Panc1 (cell line): Measurements from ENCODE around the gene ENTHD1. TPM values are rescaled to one million over a fixed set of nuclear protein-coding genes. Genes with fewer than 3 reads are reported as not detected.

Source experiments
- ATAC-seq: fragments of 200-7000 bp; cut with Tn5 transposase; 2 replicates; pipeline ENCODE4 v1.9.1; 2020; ENCODE audit warnings: mild to moderate bottlenecking, moderate library complexity
- BruUV-seq: library from RNA; stranded (reverse); fragments of 400-500 nt; replicated peaks from 2 replicates; lab custom pipeline; 2021; lab: Mats Ljungman, UMichigan
- CTCF ChIA-PET: fragments of 300-600 bp; sonication (Branson Sonifier 250); formaldehyde crosslinking; loops from one replicate; lab custom pipeline; 2022; ENCODE audit warnings: antibody characterized with exemption; lab: Charles Lee
- POLR2A ChIA-PET: fragments of 300-600 bp; sonication (Branson Sonifier 250); formaldehyde crosslinking; loops from one replicate; lab custom pipeline; 2022; ENCODE audit warnings: antibody characterized with exemption; lab: Charles Lee
- DNase-seq: peaks from one replicate; pipeline ENCODE4 v3.0.0-alpha.2; 2010; ENCODE audit warnings: low read depth, low spot score
- H3K27ac ChIP-seq: 2 replicates; pipeline ENCODE4 v1.5.1; 2011; ENCODE audit warnings: mild to moderate bottlenecking, low read length, inconsistent platforms
- H3K27me3 ChIP-seq: fragments of 200-500 bp; sonication (Bioruptor generic); 2 replicates; pipeline ENCODE4 v1.6.0; 2014; ENCODE audit warnings: low read length, inconsistent platforms; ENCODE audit not compliant: control insufficient read depth, insufficient read depth
- H3K36me3 ChIP-seq: fragments of 200-500 bp; sonication (Bioruptor generic); 2 replicates; pipeline ENCODE4 v1.5.1; 2014; ENCODE audit warnings: inconsistent platforms, mild to moderate bottlenecking, low read length, moderate library complexity; ENCODE audit not compliant: control insufficient read depth, insufficient read depth
- H3K4me1 ChIP-seq: 2 replicates; pipeline ENCODE4 v1.5.1; 2011; ENCODE audit warnings: inconsistent platforms, mild to moderate bottlenecking, low read length, moderate library complexity; ENCODE audit not compliant: control insufficient read depth, insufficient read depth
- H3K4me3 ChIP-seq, 2 experiments: 2 replicates each; pipeline ENCODE4 v1.5.1; 2011 to 2012; ENCODE audit warnings: low read depth in 2 of 2, low read length in 2 of 2, mild to moderate bottlenecking in 2 of 2, inconsistent platforms in 1 of 2, moderate library complexity in 1 of 2
- H3K9me3 ChIP-seq: fragments of 200-500 bp; sonication (Bioruptor generic); 2 replicates; pipeline ENCODE4 v1.5.1; 2014; ENCODE audit warnings: low read depth, mild to moderate bottlenecking, inconsistent platforms, low read length, moderate library complexity; ENCODE audit not compliant: control insufficient read depth, insufficient read depth
- CTCF ChIP-seq: fragments of 450-650 bp; IDR thresholded peaks from 2 replicates; pipeline ENCODE4 v1.5.1; 2017; ENCODE audit warnings: mild to moderate bottlenecking
- POLR2AphosphoS5 ChIP-seq: IDR thresholded peaks from 2 replicates; pipeline ENCODE4 v1.6.1; 2012; ENCODE audit warnings: mild to moderate bottlenecking, low read depth, low read length, moderate library complexity
- REST ChIP-seq, 2 experiments: IDR thresholded peaks; 2 replicates each; pipeline ENCODE4 v1.6.1; 2011 to 2012; ENCODE audit warnings: low read depth in 2 of 2, control low read depth in 1 of 2, low read length in 1 of 2, mild to moderate bottlenecking in 1 of 2, moderate library complexity in 1 of 2; ENCODE audit not compliant: insufficient read depth in 1 of 2
- SIN3A ChIP-seq: IDR thresholded peaks from 2 replicates; pipeline ENCODE4 v1.6.1; 2012; ENCODE audit warnings: low read depth, mild to moderate bottlenecking, low read length, moderate library complexity, borderline replicate concordance; ENCODE audit not compliant: insufficient read depth
- TCF7L2 ChIP-seq: IDR thresholded peaks from 2 replicates; pipeline ENCODE4 v1.6.1; 2011; ENCODE audit warnings: mild to moderate bottlenecking, low read depth, low read length, inconsistent platforms
- in situ Hi-C: cut with HindIII; loops from 2 replicates; pipeline ENCODE4 v1.10.0; 2016; ENCODE audit warnings: low sequenced_read_pairs, low pct_unique_long_range_greater_than_20kb
- intact Hi-C: fragments of 100-400 bp; cut with micrococcal nuclease; formaldehyde crosslinking; loops from one replicate; pipeline ENCODE4 v1.10.0; 2022; ENCODE audit not compliant: unreplicated experiment
- total RNA-seq: library from RNA; stranded (reverse); gene quantifications from one replicate; pipeline ENCODE4 v1.2.1, GENCODE V29; 2021; ENCODE audit not compliant: unreplicated experiment

Gene ENTHD1
- total RNA-seq, 1 experiment from 2014 or later: not detected

GRCh38 chr22:39932166-39932565 is 38.6 kb upstream of the ENTHD1 start:
- peaks cover 11% of the 10 kb centered on the region for H3K27me3 ChIP-seq

GRCh38 chr22:39931251-39931650 is 37.7 kb upstream of the ENTHD1 start:
- H3K9me3 ChIP-seq: no peaks in the 10 kb centered on the region
- intact Hi-C loops: no loop called here
- BruUV-seq: no TSS peak
- peaks cover 11% of the 10 kb centered on the region for H3K27me3 ChIP-seq
- TF ChIP-seq CTCF (no peak), SIN3A (no peak), POLR2AphosphoS5 (no peak), TCF7L2 (no peak), REST (IDR thresholded peaks at IDR 0.05; ENCODE audit: insufficient read depth in 1 of 2, low read depth in 2 of 2, low read length in 1 of 2) (no peak)
- no peaks in the 10 kb centered on the region for H3K4me1 ChIP-seq
- in situ Hi-C loops: no loop called here
- no peak for DNase-seq
- no peaks in the 10 kb centered on the region for H3K36me3 ChIP-seq
- CTCF ChIA-PET: no interaction called here
- no peak overlapping the region for H3K27ac ChIP-seq
- H3K4me3 ChIP-seq: no peak overlapping the region
- ATAC-seq: no peak
- POLR2A ChIA-PET: no interaction called here

More at GRCh38 chr22:39932166-39932565, 38.6 kb upstream of the ENTHD1 start:
- CTCF ChIA-PET: interaction anchor here (0.8 kb wide), 1 partner anchor 93 kb away, joined by 3 read pairs; no protein-coding TSS in a partner anchor
- no peaks in the 10 kb centered on the region for H3K36me3 ChIP-seq
- intact Hi-C loops (no loop called here), in situ Hi-C loops (no loop called here)
- no peaks in the 10 kb centered on the region for H3K4me1 ChIP-seq
- ATAC-seq (no peak), DNase-seq (no peak)
- POLR2A ChIA-PET: interaction anchor here (0.7 kb wide), 1 partner anchor 398 kb away, joined by 10 read pairs; no protein-coding TSS in a partner anchor
- H3K27ac ChIP-seq: no peak overlapping the region
- no peak overlapping the region for H3K4me3 ChIP-seq
- TF ChIP-seq CTCF: no peak
- no peak for TF ChIP-seq REST (IDR thresholded peaks at IDR 0.05; ENCODE audit: insufficient read depth in 1 of 2, low read depth in 2 of 2, low read length in 1 of 2)
- TF ChIP-seq SIN3A: no peak
- TF ChIP-seq TCF7L2: no peak
- TF ChIP-seq POLR2AphosphoS5: no peak
- no TSS peak for BruUV-seq
- no peaks in the 10 kb centered on the region for H3K9me3 ChIP-seq
